Breast epithelium (tissue), 4 donors: ENCODE measurements around the gene AOPEP. TPM values are rescaled to one million over a fixed set of nuclear protein-coding genes. Genes with fewer than 3 reads are reported as not detected.
A peak's percentile ranks its signal among the peaks of the same experiment; 100 is the strongest.
"Not testable (repeated sequence)": the region's sequence is repeated elsewhere in the genome, so short reads cannot be mapped to it uniquely, and the experiment has no call there.

Experiments used
- DNase-seq, 2 donors: peaks; one replicate each; pipeline ENCODE4 v3.0.0-alpha.2; 2019; ENCODE audit warnings: low spot score in 2 of 2
- H3K27ac ChIP-seq, 2 donors: fragments of 200-600 bp; sonication (generic) in 1 of 2; one replicate each; pipeline ENCODE4 v1.5.1; 2016 to 2019; ENCODE audit warnings: mild to moderate bottlenecking in 1 of 2
- H3K27me3 ChIP-seq, 2 donors: fragments of 200-600 bp; sonication (generic) in 1 of 2; one replicate each; pipeline versions ENCODE4 v1.5.1 to v1.6.0; 2017 to 2019; ENCODE audit warnings: control low read depth in 1 of 2, mild to moderate bottlenecking in 1 of 2
- H3K36me3 ChIP-seq: fragments of 200-600 bp; one replicate; pipeline ENCODE4 v1.5.1; 2019
- H3K4me1 ChIP-seq, 2 donors: fragments of 200-600 bp; sonication (generic); one replicate each; pipeline ENCODE4 v1.5.1; 2016 to 2019; ENCODE audit warnings: control low read depth in 1 of 2
- H3K4me3 ChIP-seq, 3 donors: fragments of 200-600 bp; sonication (generic); 1 replicate in 2 of 3; 2 replicates in 1 of 3; pipeline ENCODE4 v1.5.1; 2016 to 2019; ENCODE audit warnings: mild to moderate bottlenecking in 3 of 3, moderate library complexity in 2 of 3
- H3K9me3 ChIP-seq, 2 donors: fragments of 200-600 bp; sonication (generic) in 1 of 2; one replicate each; pipeline ENCODE4 v1.5.1; 2016 to 2019; ENCODE audit warnings: control low read depth in 1 of 2
- CTCF ChIP-seq, 3 donors: fragments of 450-650 bp; IDR thresholded peaks; one replicate each; pipeline ENCODE4 v1.5.1; 2016 to 2017; ENCODE audit warnings: antibody characterized with exemption in 3 of 3, mild to moderate bottlenecking in 3 of 3, moderate library complexity in 3 of 3
- POLR2A ChIP-seq: fragments of 450-650 bp; IDR thresholded peaks from one replicate; pipeline ENCODE4 v1.6.1; 2016; ENCODE audit warnings: antibody characterized with exemption, mild to moderate bottlenecking, moderate library complexity
- POLR2AphosphoS5 ChIP-seq, 3 donors: sonication (generic); formaldehyde crosslinking; IDR thresholded peaks; one replicate each; pipeline ENCODE4 v1.6.1; 2017; ENCODE audit warnings: antibody characterized with exemption in 3 of 3
- intact Hi-C: fragments of 100-400 bp; cut with DNase I; formaldehyde crosslinking; loops from one replicate; pipeline ENCODE4 v1.15.1; 2023; ENCODE audit warnings: low total_unique reads
- total RNA-seq, 3 donors: library from RNA; depleted of rRNA; stranded (reverse); fragments of >200 nt; gene quantifications; one replicate each; pipeline ENCODE4 v1.1.0, GENCODE V29; 2016

Gene AOPEP
- total RNA-seq, 3 donors from 2014 or later: 15.5 to 94.1 (median 87.5) TPM

- TF ChIP-seq CTCF (IDR thresholded peaks at IDR 0.05): no peak
- no peak for TF ChIP-seq POLR2A
- no peak for TF ChIP-seq POLR2AphosphoS5 (IDR thresholded peaks at IDR 0.05)
- no peaks in the 10 kb centered on the region for H3K36me3 ChIP-seq
- intact Hi-C loops: no loop called here
- H3K9me3 ChIP-seq: no peaks in the 10 kb centered on the region
- H3K27me3 ChIP-seq: no peaks in the 10 kb centered on the region
- no peak overlapping the region for H3K27ac ChIP-seq
- no peaks in the 10 kb centered on the region for H3K4me1 ChIP-seq
- no peak for DNase-seq
- no peak overlapping the region for H3K4me3 ChIP-seq
These were observed 290.6 kb downstream of the AOPEP start for GRCh38 chr9:95017062-95017461.

GRCh38 chr9:95017661-95018060 is 291.2 kb downstream of the AOPEP start:
- DNase-seq: no peak
- Histone ChIP-seq H3K27ac (no peak overlapping the region), H3K4me1 (no peaks in the 10 kb centered on the region), H3K27me3 (no peaks in the 10 kb centered on the region), H3K4me3 (no peak overlapping the region), H3K9me3 (no peaks in the 10 kb centered on the region), H3K36me3 (no peaks in the 10 kb centered on the region)
- intact Hi-C loops: no loop called here
- TF ChIP-seq POLR2AphosphoS5 (IDR thresholded peaks at IDR 0.05) (no peak), POLR2A (no peak), CTCF (IDR thresholded peaks at IDR 0.05) (no peak)

GRCh38 chr9:95018099-95018936 is 291.8 kb downstream of the AOPEP start:
- Histone ChIP-seq H3K9me3 (no peaks in the 10 kb centered on the region), H3K36me3 (no peaks in the 10 kb centered on the region), H3K27ac (peak overlapping the region; percentile 11 to 23), H3K27me3 (no peaks in the 10 kb centered on the region), H3K4me1 (no peaks in the 10 kb centered on the region), H3K4me3 (no peak overlapping the region)
- intact Hi-C loops: no loop called here
- peak in 1 of 2 donors; percentile 45 for DNase-seq
- TF ChIP-seq CTCF (IDR thresholded peaks at IDR 0.05): no peak
- no peak for TF ChIP-seq POLR2A
- no peak for TF ChIP-seq POLR2AphosphoS5 (IDR thresholded peaks at IDR 0.05)

- DNase-seq, intact Hi-C loops, H3K4me1 ChIP-seq, H3K36me3 ChIP-seq, H3K27me3 ChIP-seq, H3K27ac ChIP-seq, H3K4me3 ChIP-seq, H3K9me3 ChIP-seq: not testable (repeated sequence)
These were observed 294.1 kb downstream of the AOPEP start for GRCh38 chr9:95020644-95021043.

- no peak for TF ChIP-seq CTCF (IDR thresholded peaks at IDR 0.05)
- no peak overlapping the region for H3K27ac ChIP-seq
- no peak overlapping the region for H3K4me3 ChIP-seq
- no peaks in the 10 kb centered on the region for H3K36me3 ChIP-seq
- no peaks in the 10 kb centered on the region for H3K4me1 ChIP-seq
- no peaks in the 10 kb centered on the region for H3K27me3 ChIP-seq
- no peak for DNase-seq
- intact Hi-C loops: no loop called here
- H3K9me3 ChIP-seq: no peaks in the 10 kb centered on the region
These were observed 294.8 kb downstream of the AOPEP start for GRCh38 chr9:95021166-95021886.
